SK-N-DZ (cell line): ENCODE results near the gene TBKBP1.
"Not testable (repeated sequence)": the region's sequence is repeated elsewhere in the genome, so short reads cannot be mapped to it uniquely, and the experiment has no call there.

Source experiments
- DNase-seq: peaks from one replicate; pipeline ENCODE4 v3.0.0-alpha.2; 2015; ENCODE audit warnings: low spot score

Gene TBKBP1

DNA sequence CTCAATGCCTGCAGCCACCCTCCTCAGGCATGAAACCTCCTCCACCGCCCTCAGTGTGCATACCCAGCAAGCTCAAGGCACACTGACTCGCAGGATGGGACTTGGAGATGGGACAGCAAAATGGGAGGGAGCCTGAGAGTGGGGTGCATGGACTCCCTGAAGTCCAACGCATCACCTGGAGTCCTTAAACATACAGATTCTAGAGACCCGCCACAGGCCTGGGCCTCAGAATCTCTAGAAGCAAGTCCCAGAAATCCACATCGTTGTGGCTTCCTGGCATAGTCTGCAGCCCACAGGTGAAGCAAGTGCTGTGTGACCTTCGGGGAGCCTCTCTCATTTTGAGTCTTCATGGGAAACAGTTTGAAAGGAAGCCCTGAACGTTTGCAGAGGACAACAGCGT is 35.5 kb downstream of the TBKBP1 start:
- no peak for DNase-seq

DNA sequence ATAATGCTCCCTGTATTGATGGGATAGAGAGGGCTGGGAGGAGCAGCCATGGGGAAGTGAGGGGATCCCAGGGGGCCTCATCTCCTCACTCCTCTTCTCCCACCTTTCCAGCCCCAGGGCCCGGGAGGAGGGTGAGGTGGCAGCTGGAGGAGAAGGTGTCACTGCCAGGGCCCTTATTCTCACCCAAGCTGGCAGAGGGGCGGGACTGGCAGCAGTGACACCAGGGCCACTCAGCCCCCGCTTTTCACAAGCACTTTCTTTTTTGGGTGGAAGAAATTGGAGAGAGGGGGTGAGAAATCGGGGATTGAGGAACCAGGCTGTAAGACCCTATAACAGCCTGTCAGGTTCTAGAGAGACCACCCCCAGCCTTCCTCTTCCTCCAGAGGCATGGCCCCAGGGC is 36.7 kb downstream of the TBKBP1 start:
- DNase-seq = no peak

DNA sequence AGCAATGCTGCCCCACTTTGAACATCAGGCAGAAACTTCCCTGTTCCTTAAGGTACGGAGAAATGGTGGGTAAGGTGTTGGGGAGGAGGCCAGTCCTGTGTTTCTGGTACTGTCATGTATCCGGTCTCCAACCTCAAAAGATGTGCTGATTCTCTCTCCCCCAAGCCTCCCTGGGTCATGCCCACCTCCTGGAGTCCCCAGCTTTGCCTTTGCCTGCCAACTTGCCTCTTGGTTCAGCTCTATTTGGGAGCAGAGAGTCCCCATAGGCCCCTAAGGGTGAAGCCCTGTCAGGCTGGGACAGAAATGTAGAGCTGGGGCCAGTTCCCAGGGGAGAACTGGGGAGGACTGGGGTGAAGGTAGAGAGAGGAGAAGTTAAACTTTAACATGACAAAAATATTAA is 37.4 kb downstream of the TBKBP1 start:
- DNase-seq = no peak

DNA sequence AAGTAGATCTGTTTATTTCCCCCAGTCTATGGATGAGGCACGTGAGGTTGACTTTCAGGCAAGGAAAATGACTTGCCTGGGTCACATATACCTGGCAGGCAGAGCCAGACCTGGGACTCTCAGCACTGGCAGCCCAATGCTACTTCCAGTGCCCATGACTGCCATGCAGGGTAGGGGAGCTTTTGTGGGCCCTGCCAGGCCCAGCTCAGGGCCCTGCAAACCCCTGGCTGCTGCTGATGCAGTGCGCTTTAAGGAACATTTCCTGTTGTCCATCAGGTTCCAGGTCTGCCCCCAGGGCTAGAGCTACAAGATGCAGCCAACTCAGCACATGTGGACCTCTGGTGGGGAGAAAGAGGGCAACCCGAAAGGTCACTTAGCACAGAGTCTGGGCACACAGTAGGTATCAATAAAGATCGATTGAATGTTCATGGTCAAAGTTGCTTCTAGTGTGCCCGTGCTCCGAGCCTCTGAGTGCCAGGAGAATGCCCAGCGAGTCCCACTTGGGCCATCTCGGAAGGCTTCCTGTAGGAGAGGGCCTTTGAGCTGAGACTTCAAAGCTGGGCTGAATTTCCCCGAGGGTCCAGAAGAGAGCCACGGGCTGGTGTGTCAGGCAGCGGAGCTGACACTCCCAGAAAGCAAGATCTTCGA is 38.6 kb downstream of the TBKBP1 start:
- DNase-seq = no peak

DNA sequence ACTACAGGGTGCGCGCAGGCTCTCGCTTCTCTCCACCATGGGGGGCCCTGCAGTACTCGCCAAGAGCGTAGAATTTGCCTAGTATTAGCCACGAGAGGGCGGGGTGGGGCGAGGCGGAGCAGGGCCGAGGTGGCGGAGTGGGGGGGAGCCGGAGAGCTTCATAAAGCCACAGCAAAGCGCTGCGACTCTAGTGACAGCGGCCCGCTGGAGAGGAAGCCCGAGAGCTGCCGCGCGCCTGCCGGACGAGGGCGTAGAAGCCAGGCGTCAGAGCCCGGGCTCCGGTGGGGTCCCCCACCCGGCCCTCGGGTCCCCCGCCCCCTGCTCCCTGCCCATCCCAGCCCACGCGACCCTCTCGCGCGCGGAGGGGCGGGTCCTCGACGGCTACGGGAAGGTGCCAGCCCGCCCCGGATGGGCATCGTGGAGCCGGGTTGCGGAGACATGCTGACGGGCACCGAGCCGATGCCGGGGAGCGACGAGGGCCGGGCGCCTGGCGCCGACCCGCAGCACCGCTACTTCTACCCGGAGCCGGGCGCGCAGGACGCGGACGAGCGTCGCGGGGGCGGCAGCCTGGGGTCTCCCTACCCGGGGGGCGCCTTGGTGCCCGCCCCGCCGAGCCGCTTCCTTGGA is 39.2 kb downstream of the TBKBP1 start, which contains the start of gene TBX21:
TSS of gene TBX21 (plus strand) at position 190 of the 627 bp plus-strand sequence. CDS start at position 409, 219 bp downstream.
- peak; percentile 74 for DNase-seq

DNA sequence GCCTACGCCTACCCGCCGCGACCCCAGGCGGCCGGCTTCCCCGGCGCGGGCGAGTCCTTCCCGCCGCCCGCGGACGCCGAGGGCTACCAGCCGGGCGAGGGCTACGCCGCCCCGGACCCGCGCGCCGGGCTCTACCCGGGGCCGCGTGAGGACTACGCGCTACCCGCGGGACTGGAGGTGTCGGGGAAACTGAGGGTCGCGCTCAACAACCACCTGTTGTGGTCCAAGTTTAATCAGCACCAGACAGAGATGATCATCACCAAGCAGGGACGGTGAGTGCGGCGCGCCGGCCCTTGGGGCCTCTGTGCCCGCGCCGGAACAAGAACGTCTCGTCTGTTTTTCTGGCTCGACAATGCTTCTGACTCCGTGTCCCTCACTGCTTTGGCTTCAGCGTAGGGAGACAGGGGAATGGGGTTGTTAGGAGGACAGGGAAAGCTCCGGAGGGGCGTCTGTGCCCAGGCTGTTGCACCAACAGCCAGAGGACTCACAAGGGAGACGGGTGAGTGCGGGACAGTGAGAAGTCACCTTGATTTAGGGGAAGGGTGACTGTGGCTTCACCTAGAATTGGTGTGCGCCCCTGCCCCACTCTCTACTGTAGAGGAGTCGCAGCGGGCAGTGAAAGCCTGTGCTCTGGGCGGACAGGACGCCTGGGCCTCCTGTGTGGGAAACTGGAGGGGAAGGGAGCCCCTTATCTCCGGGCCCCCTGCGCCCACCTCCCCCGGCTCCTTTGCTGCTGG is 39.9 kb downstream of the TBKBP1 start:
- peak; percentile 16 for DNase-seq

DNA sequence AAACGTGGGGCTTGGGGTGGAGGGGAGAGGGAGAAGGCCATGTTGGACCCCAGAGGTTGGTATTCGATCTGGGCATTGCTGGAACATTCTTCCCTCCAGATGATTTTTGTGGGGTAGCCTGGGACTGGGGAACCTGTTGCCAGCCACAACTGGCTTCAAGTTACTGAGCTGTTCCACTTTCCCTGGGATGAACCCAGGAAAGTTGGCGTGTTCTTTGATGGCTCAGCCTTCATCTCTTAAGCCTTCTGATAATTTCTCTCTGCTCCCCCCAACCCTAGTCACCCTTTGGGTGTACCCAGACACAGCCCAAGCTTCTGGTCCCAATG is 41.1 kb downstream of the TBKBP1 start:
- peak; percentile 5 for DNase-seq

DNA sequence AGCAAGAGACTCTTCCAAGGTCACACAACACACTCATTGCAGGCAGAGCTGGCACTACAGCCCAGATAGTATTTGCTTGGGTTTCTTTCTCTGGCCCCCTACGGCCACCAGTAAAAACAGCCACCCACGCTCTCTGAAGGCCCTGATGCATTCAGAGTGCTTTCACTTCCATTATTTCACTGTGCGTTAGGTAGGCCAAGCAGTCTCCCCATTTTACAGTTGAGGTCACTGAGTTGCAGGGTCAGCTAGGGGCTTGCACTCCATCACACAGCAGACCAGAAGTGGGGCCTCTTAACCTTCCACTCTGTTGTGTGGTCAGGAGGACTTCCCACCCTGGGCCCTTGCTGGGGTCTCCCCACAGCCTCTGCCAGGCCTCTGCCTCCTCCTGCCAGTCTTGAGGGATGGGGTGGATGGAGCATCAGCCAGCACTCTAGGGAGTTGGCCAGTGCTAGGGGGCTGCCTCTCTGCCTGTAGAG is 41.6 kb downstream of the TBKBP1 start:
- DNase-seq = no peak

DNA sequence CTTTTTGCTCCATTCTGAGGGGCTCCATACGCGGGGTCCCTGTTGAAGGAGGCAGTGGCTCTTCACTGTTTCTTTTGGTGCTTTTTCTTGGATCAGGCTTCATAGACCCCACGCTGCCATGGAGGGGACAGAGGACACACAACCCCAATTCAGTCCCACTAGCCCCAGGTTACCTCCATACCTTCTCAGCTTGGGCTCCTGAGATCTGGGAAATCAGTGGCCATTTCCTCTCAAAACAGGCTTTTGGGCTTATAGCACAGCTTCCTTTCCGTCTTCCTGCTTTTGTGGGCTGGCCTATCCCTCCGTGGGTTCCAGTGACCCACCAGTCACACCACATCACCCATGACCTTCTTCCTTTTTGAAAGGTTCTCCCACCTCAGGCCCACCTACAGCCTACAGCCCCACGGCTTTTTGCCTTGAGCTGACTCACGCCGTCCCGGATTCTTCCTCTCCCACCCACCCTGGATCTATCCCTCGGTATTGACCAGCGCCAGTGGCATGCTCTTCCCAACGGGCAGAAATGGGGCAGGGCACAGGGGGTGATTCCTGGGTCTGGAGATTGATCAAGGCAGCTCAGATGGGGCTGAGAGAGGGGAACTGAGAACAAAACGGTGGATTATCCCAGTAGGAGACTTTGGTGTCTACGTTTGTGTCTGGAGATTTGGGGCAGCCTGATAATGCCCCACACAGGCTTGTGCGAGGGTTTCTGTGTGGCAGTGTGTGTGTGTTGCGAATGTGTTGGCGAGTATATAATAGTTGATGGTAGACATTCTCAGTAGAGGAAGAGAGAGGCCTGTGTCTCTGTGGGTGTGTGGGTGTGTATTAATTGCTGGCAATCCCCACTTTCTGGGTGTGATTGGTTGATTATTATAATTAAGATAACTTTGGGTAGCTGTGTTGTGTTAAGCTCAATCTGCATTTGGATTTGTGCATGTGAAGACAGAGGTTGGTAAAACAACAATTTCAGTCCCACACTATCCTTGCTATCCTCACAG is 42.8 kb downstream of the TBKBP1 start:
- no peak for DNase-seq

DNA sequence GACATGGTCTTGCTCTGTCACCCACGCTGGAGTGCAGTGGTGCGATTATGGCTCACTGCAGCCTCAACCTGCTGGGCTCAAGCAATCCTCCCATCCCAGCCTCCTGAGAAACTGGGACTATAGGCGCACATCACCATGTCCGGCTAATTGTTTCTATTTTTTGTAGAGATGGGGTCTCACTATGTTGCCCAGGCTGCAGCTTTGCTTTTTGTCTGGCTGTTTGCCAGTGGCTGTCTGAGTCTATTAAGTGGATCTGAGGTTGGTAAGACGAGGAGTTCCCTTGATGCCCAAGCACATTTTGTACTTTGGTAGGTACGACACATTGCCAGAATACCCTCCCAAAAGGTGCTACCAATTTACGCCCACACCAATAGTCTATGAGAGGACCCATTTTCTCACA is 44.2 kb downstream of the TBKBP1 start:
- no peak for DNase-seq

DNA sequence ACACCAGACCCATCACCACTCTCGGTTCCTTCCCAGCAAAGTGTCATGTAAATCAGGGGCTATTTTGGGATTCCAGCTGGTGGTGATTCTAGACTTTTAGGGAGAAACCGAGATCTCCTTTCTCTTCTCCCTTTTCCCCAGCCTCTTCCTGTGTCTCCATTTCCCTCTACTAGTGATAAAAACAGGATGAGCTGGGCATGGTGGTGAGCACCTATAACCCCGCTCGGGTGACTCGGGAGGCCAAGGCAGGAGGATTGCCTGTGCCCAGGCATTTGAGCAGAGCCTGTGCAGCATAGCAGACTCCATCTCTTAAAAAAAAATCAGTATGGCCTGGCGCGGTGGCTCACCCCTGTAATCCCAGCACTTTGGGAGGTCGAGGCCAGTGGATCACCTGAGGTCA is 45.2 kb downstream of the TBKBP1 start:
- DNase-seq = no peak

DNA sequence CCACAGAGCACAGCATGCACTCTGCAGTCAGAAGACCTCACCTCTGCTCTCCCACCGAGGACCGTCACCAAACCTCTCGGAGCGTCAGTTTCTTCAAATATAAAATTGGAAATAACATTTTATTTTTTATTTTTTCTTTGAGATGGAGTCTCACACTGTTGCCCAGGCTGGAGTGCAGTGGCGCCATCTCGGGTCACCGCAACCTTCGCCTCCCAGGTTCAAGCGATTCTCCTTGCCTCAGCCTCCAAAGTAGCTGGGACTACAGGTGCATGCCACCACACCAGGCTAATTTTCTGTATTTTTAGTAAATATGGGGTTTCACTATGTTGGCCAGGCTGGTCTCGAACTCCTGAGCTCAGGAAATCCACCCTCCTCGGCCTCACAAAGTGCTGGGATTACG is 46.0 kb downstream of the TBKBP1 start:
- not testable (repeated sequence) for DNase-seq

DNA sequence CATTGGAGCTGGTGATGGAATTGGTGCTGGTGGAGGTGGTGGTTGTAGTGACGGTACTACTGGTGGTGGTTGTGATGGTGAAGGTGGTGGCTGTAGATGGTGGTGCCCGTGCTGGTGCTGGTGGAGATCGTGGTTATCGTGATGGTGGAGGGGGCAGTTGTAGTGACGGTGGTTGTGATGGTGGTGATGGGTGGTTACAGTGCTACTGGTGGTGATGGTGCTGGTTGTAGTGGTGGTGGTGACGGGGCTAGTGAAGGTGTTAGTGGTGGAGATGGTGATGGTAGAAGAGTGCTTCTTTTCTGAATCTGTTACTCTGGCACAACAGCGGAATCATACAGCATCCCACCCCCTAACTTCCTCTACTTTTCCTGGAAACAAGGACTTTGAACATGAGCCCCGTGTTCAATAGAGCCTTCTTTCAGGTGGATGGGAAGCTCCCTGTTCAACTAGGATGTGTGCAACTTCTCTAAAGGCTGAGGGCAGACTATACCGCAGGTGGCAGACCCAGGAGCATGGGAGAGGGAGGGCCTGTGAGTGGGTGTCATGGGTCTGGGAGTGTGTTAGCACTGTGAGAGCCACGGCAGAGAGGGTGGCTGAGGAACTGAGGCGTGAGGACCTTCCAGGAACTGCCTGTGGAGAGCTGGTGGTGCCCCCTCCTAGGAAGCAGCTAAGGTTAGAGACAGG is 47.3 kb downstream of the TBKBP1 start:
- no peak for DNase-seq

DNA sequence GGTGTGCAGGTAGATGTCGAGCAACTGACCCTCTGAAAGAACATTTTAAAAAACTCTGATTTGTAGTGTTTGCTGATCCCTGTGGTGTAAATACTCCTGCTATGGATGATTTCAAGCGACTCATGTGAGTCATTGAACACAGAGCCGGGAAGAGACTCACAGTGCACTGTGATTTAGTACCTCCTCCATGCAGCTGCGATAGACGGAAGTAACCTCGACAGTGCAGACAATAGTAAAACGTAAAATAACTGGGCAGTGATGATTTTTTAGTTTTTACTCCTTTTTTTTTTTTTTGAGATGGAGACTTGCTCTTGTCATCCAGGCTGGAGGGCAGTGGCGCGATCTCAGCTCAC is 47.8 kb downstream of the TBKBP1 start:
- DNase-seq = no peak

DNA sequence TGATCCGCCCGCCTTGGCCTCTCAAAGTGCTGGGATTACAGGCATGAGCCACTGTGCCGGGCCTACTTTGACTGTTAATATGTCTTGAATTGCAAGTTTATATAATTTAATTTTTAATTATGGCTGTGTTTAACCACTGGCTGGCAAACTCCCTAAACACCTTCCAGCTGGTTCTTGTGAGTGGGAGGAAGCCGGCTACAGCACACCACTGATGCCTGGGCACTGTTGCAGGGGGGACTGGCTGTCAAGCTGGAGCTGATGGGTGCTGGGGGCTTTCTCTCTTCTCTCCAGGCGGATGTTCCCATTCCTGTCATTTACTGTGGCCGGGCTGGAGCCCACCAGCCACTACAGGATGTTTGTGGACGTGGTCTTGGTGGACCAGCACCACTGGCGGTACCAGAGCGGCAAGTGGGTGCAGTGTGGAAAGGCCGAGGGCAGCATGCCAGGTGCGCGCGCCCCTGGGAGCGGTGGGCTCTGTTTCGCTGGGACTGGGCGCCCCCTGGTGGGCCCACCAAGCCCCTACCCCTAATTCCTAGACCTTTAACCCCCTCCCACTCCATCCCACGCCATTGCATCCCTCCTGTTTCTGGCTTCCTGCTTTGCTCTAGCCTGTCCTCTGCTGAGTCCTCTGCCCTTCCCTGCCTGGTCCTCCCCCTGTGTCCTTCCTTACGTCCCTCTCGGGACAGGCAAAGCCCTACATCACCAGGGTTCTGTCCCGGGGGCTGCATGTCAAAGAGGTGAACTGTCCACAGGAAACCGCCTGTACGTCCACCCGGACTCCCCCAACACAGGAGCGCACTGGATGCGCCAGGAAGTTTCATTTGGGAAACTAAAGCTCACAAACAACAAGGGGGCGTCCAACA is 48.6 kb downstream of the TBKBP1 start:
- DNase-seq = peak; percentile 70

DNA sequence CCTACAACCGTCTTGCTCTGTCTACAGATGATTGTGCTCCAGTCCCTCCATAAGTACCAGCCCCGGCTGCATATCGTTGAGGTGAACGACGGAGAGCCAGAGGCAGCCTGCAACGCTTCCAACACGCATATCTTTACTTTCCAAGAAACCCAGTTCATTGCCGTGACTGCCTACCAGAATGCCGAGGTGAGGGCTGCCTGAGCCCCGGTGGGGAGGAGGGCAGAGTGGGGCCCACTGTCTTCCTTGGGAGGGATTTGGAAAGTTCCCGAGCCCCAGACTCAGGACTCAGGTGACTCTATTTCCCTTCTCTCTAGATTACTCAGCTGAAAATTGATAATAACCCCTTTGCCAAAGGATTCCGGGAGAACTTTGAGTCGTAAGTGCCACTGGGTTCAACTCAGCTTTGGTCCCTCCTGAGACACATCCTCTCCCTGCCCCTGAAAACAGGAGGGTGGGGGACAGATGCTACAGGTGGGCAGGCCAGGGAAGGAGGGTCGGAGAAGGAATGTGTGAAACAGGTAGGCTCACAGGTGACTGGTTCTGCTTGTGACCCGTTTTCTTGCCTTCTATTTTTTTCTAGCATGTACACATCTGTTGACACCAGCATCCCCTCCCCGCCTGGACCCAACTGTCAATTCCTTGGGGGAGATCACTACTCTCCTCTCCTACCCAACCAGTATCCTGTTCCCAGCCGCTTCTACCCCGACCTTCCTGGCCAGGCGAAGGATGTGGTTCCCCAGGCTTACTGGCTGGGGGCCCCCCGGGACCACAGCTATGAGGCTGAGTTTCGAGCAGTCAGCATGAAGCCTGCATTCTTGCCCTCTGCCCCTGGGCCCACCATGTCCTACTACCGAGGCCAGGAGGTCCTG is 50.4 kb downstream of the TBKBP1 start:
- DNase-seq = no peak

DNA sequence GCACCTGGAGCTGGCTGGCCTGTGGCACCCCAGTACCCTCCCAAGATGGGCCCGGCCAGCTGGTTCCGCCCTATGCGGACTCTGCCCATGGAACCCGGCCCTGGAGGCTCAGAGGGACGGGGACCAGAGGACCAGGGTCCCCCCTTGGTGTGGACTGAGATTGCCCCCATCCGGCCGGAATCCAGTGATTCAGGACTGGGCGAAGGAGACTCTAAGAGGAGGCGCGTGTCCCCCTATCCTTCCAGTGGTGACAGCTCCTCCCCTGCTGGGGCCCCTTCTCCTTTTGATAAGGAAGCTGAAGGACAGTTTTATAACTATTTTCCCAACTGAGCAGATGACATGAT is 51.0 kb downstream of the TBKBP1 start:
- no peak for DNase-seq

DNA sequence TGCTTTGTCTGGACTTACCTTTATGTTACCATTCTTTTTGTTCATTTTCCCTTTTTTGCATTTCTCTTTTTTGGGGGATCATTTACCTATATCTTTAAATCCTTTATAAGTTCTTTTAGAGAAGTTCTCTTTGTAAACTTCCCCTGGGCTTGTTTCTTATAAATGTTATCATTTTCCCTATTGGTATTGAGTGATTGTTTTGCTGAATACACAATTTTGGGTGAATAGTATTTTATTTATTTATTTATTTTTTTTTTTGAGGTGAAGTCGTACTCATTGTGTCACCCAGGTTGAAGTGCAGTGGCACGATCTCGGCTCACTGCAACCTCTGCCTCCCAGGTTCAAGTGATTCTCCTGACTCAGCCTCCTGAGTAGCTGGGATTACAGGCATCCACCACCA is 57.5 kb downstream of the TBKBP1 start:
- DNase-seq = no peak

DNA sequence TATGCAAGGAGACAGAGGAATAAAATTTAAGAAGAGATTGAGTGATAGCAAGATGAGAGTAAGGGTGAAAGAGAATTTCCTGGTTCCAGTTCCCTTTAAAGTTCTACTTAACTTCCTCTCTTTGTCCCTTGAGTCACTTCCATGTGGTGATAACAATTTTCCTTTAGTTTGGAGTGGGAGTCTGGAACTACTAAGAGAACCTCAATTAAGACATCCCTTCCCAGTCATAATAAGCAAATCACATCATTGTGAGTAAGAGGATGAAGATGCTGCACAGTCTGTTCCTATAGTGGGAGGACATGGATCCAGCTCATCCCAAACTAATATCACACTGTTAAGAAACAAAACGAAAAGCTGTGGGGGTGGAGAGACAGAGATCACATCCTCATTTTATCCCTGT is 63.4 kb downstream of the TBKBP1 start:
- DNase-seq = no peak
